Caco-2 (cell line): ENCODE results near the gene CNN3. TPM values are rescaled to one million over a fixed set of nuclear protein-coding genes. Genes with fewer than 3 reads are reported as not detected.

Experiments
- BruUV-seq: library from RNA; stranded (reverse); fragments of 400-500 nt; replicated peaks from 2 replicates; lab custom pipeline; 2021; lab: Mats Ljungman, UMichigan
- CTCF ChIA-PET: fragments of 300-600 bp; sonication (Branson Sonifier 250); formaldehyde crosslinking; loops from one replicate; lab custom pipeline; 2022; ENCODE audit warnings: antibody characterized with exemption; lab: Charles Lee
- POLR2A ChIA-PET: fragments of 300-600 bp; sonication (Branson Sonifier 250); formaldehyde crosslinking; loops from one replicate; lab custom pipeline; 2022; ENCODE audit warnings: antibody characterized with exemption; lab: Charles Lee
- DNase-seq, 2 experiments: peaks; one replicate each; pipeline versions ENCODE4 v3.0.0 to v3.0.0-alpha.2; 2020 to 2022
- H3K27me3 ChIP-seq: replicated peaks from 2 replicates; pipeline ENCODE4 v1.6.0; 2011; ENCODE audit warnings: low read length; ENCODE audit not compliant: control insufficient read depth, insufficient read depth
- H3K36me3 ChIP-seq: 2 replicates; pipeline ENCODE4 v1.5.1; 2011; ENCODE audit warnings: low read length; ENCODE audit not compliant: control insufficient read depth, insufficient read depth
- H3K4me1 ChIP-seq: fragments of 250-450 bp; sonication (Bioruptor Pico); 2 replicates; pipeline ENCODE4 v1.5.1; 2020; ENCODE audit warnings: mild to moderate bottlenecking
- H3K4me3 ChIP-seq: 2 replicates; pipeline ENCODE4 v1.5.1; 2011; ENCODE audit warnings: low read depth, mild to moderate bottlenecking, control low read depth, low read length
- H3K9me3 ChIP-seq: fragments of 250-450 bp; sonication (Bioruptor Pico); 2 replicates; pipeline ENCODE4 v1.5.1; 2020; ENCODE audit warnings: mild to moderate bottlenecking, moderate library complexity
- H3K27ac Mint-ChIP-seq: one replicate; pipeline ENCODE4 v1.8.0; 2022; ENCODE audit warnings: mixed read lengths; ENCODE audit not compliant: unreplicated experiment
- H3K27me3 Mint-ChIP-seq: one replicate; pipeline ENCODE4 v1.8.0; 2022; ENCODE audit warnings: mixed read lengths; ENCODE audit not compliant: insufficient read depth, unreplicated experiment
- H3K36me3 Mint-ChIP-seq: one replicate; pipeline ENCODE4 v1.8.0; 2022; ENCODE audit warnings: mild to moderate bottlenecking, mixed read lengths; ENCODE audit not compliant: insufficient read depth, unreplicated experiment
- H3K4me1 Mint-ChIP-seq: one replicate; pipeline ENCODE4 v1.8.0; 2022; ENCODE audit warnings: low read depth, mixed read lengths; ENCODE audit not compliant: unreplicated experiment
- H3K4me3 Mint-ChIP-seq: one replicate; pipeline ENCODE4 v1.8.0; 2022; ENCODE audit warnings: mild to moderate bottlenecking, moderate library complexity, mixed read lengths; ENCODE audit not compliant: unreplicated experiment
- H3K9me3 Mint-ChIP-seq: one replicate; pipeline ENCODE4 v1.8.0; 2022; ENCODE audit warnings: mixed read lengths; ENCODE audit not compliant: unreplicated experiment
- intact Hi-C: fragments of 100-400 bp; cut with micrococcal nuclease; formaldehyde crosslinking; loops from one replicate; pipeline ENCODE4 v1.10.0; 2022; ENCODE audit not compliant: unreplicated experiment
- total RNA-seq: library from RNA; stranded (reverse); gene quantifications from 2 replicates; pipeline ENCODE4 v1.2.3, GENCODE V29; 2022
- TF ChIP-seq, protein P1 (sequence below), 2 experiments: fragments of 200-600 bp in 1 of 2; IDR thresholded peaks; 1 replicate in 1 of 2; 2 replicates in 1 of 2; pipeline versions ENCODE4 v1.5.1 to v1.8.0; 2011 to 2022; ENCODE audit warnings: antibody characterized with exemption in 1 of 2, control low read depth in 1 of 2, inconsistent platforms in 1 of 2, low read depth in 1 of 2, low read length in 1 of 2, mild to moderate bottlenecking in 1 of 2, moderate library complexity in 1 of 2; ENCODE audit not compliant: insufficient read depth in 1 of 2, severe bottlenecking in 1 of 2, unreplicated experiment in 1 of 2

The CNN3 gene
- total RNA-seq, 1 experiment from 2014 or later = 329 TPM

DNA sequence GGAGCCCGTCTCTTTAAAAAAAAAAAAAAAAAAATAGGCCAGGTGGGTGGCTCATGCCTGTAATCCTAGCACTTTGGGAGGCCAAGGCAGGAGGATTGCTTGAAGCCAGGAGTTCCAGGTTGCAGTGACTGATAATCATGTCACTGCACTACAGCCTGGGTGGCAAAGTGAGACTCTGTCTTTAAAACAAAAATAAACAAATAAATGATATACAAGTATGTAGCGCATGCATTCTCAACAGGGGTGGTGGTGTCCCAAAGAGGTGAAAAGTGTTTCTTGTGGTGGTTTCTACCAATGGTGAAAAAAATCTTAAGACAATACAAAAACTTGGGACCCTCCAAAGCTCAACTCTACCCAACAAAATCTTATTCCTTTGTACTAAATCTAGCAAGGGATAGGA, 17.9 kb downstream of the CNN3 start:
- Mint-ChIP-seq H3K4me3 (no peak overlapping the region), H3K9me3 (no peaks in the 10 kb centered on the region), H3K27ac (no peak overlapping the region), H3K36me3 (peaks cover 76% of the 10 kb centered on the region), H3K4me1 (peaks cover 30% of the 10 kb centered on the region), H3K27me3 (no peaks in the 10 kb centered on the region)
- Histone ChIP-seq H3K4me1 (no peaks in the 10 kb centered on the region), H3K27me3 (no peaks in the 10 kb centered on the region), H3K9me3 (no peaks in the 10 kb centered on the region), H3K4me3 (no peak overlapping the region), H3K36me3 (no peaks in the 10 kb centered on the region)
- ChIA-PET POLR2A (no interaction called here), CTCF (interaction anchor here (1.4 kb wide), 1 partner anchor 133 kb away, joined by 7 read pairs; no protein-coding TSS in a partner anchor)
- DNase-seq = no peak
- intact Hi-C loops = no loop called here
- no TSS peak for BruUV-seq
- TF ChIP-seq, protein P1, sequence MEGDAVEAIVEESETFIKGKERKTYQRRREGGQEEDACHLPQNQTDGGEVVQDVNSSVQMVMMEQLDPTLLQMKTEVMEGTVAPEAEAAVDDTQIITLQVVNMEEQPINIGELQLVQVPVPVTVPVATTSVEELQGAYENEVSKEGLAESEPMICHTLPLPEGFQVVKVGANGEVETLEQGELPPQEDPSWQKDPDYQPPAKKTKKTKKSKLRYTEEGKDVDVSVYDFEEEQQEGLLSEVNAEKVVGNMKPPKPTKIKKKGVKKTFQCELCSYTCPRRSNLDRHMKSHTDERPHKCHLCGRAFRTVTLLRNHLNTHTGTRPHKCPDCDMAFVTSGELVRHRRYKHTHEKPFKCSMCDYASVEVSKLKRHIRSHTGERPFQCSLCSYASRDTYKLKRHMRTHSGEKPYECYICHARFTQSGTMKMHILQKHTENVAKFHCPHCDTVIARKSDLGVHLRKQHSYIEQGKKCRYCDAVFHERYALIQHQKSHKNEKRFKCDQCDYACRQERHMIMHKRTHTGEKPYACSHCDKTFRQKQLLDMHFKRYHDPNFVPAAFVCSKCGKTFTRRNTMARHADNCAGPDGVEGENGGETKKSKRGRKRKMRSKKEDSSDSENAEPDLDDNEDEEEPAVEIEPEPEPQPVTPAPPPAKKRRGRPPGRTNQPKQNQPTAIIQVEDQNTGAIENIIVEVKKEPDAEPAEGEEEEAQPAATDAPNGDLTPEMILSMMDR (IDR thresholded peaks at IDR 0.05; ENCODE audit: insufficient read depth in 1 of 2, low read depth in 1 of 2, low read length in 1 of 2, severe bottlenecking in 1 of 2, unreplicated experiment in 1 of 2) = no peak

DNA sequence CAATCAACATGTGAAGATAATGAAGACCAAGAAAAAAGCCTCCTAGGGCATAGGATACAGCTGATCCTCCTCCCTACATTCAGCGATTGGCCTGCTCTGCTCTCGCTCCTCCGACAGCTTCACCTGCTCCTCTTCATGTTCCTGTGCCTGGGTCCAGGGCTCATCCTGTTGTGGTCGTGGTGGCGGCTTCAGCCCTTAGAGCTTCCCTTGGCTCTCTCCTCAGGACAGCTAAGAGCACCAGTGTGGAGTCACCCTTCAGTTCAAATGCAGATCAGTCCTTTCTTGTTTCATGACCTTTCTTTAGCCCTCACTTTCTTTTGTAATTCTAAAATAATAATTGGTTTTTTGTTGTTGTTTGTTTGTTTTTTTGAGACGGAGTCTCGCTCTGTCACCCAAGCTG, 18.7 kb downstream of the CNN3 start:
- intact Hi-C loops = no loop called here
- TF ChIP-seq, protein P1 (IDR thresholded peaks at IDR 0.05; ENCODE audit: insufficient read depth in 1 of 2, low read depth in 1 of 2, low read length in 1 of 2, severe bottlenecking in 1 of 2, unreplicated experiment in 1 of 2) = no peak
- Mint-ChIP-seq H3K9me3 (no peaks in the 10 kb centered on the region), H3K27ac (peak overlapping the region; percentile 62), H3K27me3 (no peaks in the 10 kb centered on the region), H3K4me1 (peaks cover 24% of the 10 kb centered on the region), H3K4me3 (no peak overlapping the region), H3K36me3 (peaks cover 76% of the 10 kb centered on the region)
- Histone ChIP-seq H3K27me3 (no peaks in the 10 kb centered on the region), H3K4me3 (no peak overlapping the region), H3K4me1 (no peaks in the 10 kb centered on the region), H3K9me3 (no peaks in the 10 kb centered on the region), H3K36me3 (no peaks in the 10 kb centered on the region)
- no peak for DNase-seq
- no TSS peak for BruUV-seq
- POLR2A ChIA-PET = no interaction called here
- CTCF ChIA-PET = interaction anchor here (1.4 kb wide), 1 partner anchor 54 kb away, joined by 3 read pairs; no protein-coding TSS in a partner anchor

DNA sequence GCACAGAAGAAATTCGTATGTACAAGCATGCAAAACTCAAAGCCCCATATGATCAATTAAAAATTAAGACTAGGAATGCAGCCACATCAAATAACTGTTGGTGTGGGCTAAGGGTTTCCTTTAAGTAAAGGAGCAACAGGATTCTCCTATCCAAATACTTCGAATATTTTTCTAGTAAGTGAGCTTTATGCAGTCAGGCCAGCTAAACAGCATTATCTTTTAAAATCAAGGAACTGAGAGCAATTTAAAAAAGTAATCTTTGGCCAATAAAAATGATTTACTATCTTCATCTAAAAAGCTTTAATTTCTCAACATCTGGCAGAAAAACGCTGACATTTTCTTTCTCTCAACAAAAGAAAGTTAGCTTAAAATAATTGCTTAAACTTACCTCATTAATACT, 19.8 kb downstream of the CNN3 start:
- ChIA-PET CTCF (interaction anchor here (0.6 to 1.4 kb wide), 3 partner anchors 53 to 135 kb away, joined by 3 to 5 read pairs (median 3); no protein-coding TSS in a partner anchor), POLR2A (no interaction called here)
- H3K27ac Mint-ChIP-seq = no peak overlapping the region
- H3K4me3 ChIP-seq = no peak overlapping the region
- no peaks in the 10 kb centered on the region for H3K9me3 Mint-ChIP-seq
- H3K4me1 ChIP-seq = no peaks in the 10 kb centered on the region
- H3K27me3 Mint-ChIP-seq = no peaks in the 10 kb centered on the region
- H3K4me1 Mint-ChIP-seq = peaks cover 28% of the 10 kb centered on the region
- H3K4me3 Mint-ChIP-seq = no peak overlapping the region
- no peaks in the 10 kb centered on the region for H3K36me3 ChIP-seq
- TF ChIP-seq, protein P1 (IDR thresholded peaks at IDR 0.05; ENCODE audit: insufficient read depth in 1 of 2, low read depth in 1 of 2, low read length in 1 of 2, severe bottlenecking in 1 of 2, unreplicated experiment in 1 of 2) = no peak
- H3K27me3 ChIP-seq = no peaks in the 10 kb centered on the region
- no peak for DNase-seq
- no peaks in the 10 kb centered on the region for H3K9me3 ChIP-seq
- H3K36me3 Mint-ChIP-seq = peaks cover 83% of the 10 kb centered on the region
- intact Hi-C loops = no loop called here
- BruUV-seq = no TSS peak
